IMR-90 (cell line): ENCODE data around the gene ST3GAL4.

Experiments used
- NFE2L2 ChIP-seq: fragments of 150-350 bp; IDR thresholded peaks from 2 replicates; pipeline ENCODE4 v1.6.1; 2016; ENCODE audit warnings: low read depth, mild to moderate bottlenecking, low read length
- RAD21 ChIP-seq: IDR thresholded peaks from 2 replicates; pipeline ENCODE4 v1.6.1; 2012; ENCODE audit warnings: low read length, improper control_type of control experiment
- TF ChIP-seq, protein P1 (sequence below): conservative IDR thresholded peaks from 2 replicates; pipeline ENCODE4 v1.5.1; 2012; ENCODE audit warnings: mild to moderate bottlenecking, low read depth, low read length, improper control_type of control experiment

DNA sequence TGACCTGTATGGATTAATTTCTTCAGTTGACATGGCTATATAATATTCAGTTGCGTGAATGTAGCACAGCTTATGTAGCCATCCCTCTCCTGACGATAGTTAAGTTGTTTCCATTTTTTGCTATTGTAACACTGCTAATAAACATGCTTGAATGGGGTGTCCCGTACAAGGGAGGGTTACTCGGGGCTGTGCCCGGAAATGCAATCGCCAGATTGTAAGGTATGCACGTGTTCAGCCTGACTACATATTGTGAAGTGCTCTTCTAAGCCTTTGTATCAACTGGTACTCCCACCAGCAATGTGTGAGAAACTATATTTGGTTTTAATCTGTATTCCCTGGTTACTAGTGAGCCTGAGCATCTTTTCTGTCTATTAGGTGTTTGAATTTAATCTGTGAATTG is 16.1 kb downstream of the ST3GAL4 start:
- TF ChIP-seq RAD21 (no peak), NFE2L2 (no peak)
- TF ChIP-seq, protein P1, sequence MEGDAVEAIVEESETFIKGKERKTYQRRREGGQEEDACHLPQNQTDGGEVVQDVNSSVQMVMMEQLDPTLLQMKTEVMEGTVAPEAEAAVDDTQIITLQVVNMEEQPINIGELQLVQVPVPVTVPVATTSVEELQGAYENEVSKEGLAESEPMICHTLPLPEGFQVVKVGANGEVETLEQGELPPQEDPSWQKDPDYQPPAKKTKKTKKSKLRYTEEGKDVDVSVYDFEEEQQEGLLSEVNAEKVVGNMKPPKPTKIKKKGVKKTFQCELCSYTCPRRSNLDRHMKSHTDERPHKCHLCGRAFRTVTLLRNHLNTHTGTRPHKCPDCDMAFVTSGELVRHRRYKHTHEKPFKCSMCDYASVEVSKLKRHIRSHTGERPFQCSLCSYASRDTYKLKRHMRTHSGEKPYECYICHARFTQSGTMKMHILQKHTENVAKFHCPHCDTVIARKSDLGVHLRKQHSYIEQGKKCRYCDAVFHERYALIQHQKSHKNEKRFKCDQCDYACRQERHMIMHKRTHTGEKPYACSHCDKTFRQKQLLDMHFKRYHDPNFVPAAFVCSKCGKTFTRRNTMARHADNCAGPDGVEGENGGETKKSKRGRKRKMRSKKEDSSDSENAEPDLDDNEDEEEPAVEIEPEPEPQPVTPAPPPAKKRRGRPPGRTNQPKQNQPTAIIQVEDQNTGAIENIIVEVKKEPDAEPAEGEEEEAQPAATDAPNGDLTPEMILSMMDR = no peak
